CD14-positive monocyte (primary cell): Measurements from ENCODE around the gene MRPL34. TPM values are rescaled to one million over a fixed set of nuclear protein-coding genes. Genes with fewer than 3 reads are reported as not detected.

Experiments used
- DNase-seq, 3 donors: peaks; one replicate each; pipeline ENCODE4 v3.0.0-alpha.2; 2011 to 2022
- H2AFZ ChIP-seq: 2 replicates; pipeline ENCODE4 v1.6.0; 2012; ENCODE audit warnings: mild to moderate bottlenecking, low read depth, low read length, inconsistent platforms; ENCODE audit not compliant: insufficient read depth, poor library complexity, severe bottlenecking
- H3K27ac ChIP-seq, 2 donors: 1 replicate in 1 of 2; 2 replicates in 1 of 2; pipeline ENCODE4 v1.5.1; 2012 to 2013; ENCODE audit warnings: low read length in 2 of 2, control low read depth in 1 of 2, inconsistent platforms in 1 of 2, low read depth in 1 of 2, mild to moderate bottlenecking in 1 of 2
- H3K27me3 ChIP-seq, 2 donors: one replicate each; pipeline versions ENCODE4 v1.6.0 to v1.6.1; 2011 to 2013; ENCODE audit warnings: low read length in 2 of 2; ENCODE audit not compliant: control insufficient read depth in 2 of 2, insufficient read depth in 2 of 2
- H3K36me3 ChIP-seq, 2 donors: replicated peaks in 1 of 2; 1 replicate in 1 of 2; 2 replicates in 1 of 2; pipeline versions ENCODE4 v1.5.1 to v1.6.1; 2012 to 2013; ENCODE audit warnings: low read length in 2 of 2, control low read depth in 1 of 2, inconsistent platforms in 1 of 2, mild to moderate bottlenecking in 1 of 2; ENCODE audit not compliant: insufficient read depth in 2 of 2, control insufficient read depth in 1 of 2
- H3K4me1 ChIP-seq, 2 donors: 1 replicate in 1 of 2; 2 replicates in 1 of 2; pipeline versions ENCODE4 v1.5.1 to v1.6.1; 2012 to 2013; ENCODE audit warnings: low read length in 2 of 2, control low read depth in 1 of 2, inconsistent platforms in 1 of 2, mild to moderate bottlenecking in 1 of 2, moderate library complexity in 1 of 2; ENCODE audit not compliant: insufficient read depth in 2 of 2, control insufficient read depth in 1 of 2
- H3K4me2 ChIP-seq: replicated peaks from 2 replicates; pipeline ENCODE3; 2012; ENCODE audit warnings: low read length, moderate library complexity, mild to moderate bottlenecking; ENCODE audit not compliant: poor library complexity, severe bottlenecking; ENCODE audit errors: extremely low read depth
- H3K4me3 ChIP-seq, 3 experiments: fragments of 200-600 bp in 1 of 3; sonication (generic) in 1 of 3; replicated peaks in 1 of 3; 1 replicate in 2 of 3; 2 replicates in 1 of 3; pipeline ENCODE4 v1.5.1; 2011 to 2013; ENCODE audit warnings: low read length in 3 of 3, mild to moderate bottlenecking in 3 of 3, control low read depth in 2 of 3, low read depth in 2 of 3, inconsistent platforms in 1 of 3, moderate library complexity in 1 of 3
- H3K79me2 ChIP-seq: 2 replicates; pipeline ENCODE4 v1.6.0; 2012; ENCODE audit warnings: mild to moderate bottlenecking, control low read depth, inconsistent platforms, low read length, moderate library complexity; ENCODE audit not compliant: insufficient read depth
- H3K9ac ChIP-seq: 2 replicates; pipeline ENCODE4 v1.6.0; 2017; ENCODE audit warnings: low read length, mild to moderate bottlenecking; ENCODE audit not compliant: insufficient read depth, poor library complexity, severe bottlenecking
- H3K9me3 ChIP-seq, 2 donors: replicated peaks in 1 of 2; 1 replicate in 1 of 2; 2 replicates in 1 of 2; pipeline versions ENCODE4 v1.5.1 to v1.6.1; 2012 to 2013; ENCODE audit warnings: low read length in 2 of 2, control low read depth in 1 of 2; ENCODE audit not compliant: control insufficient read depth in 1 of 2, insufficient read depth in 1 of 2
- H4K20me1 ChIP-seq: 2 replicates; pipeline ENCODE4 v1.6.0; 2012; ENCODE audit warnings: mild to moderate bottlenecking, low read length, control low read depth, moderate library complexity; ENCODE audit not compliant: insufficient read depth
- H3K27ac Mint-ChIP-seq, 7 donors: one replicate each; pipeline ENCODE4 v1.8.0; 2020; ENCODE audit warnings: mild to moderate bottlenecking in 7 of 7, mixed read lengths in 7 of 7, moderate library complexity in 6 of 7, inconsistent platforms in 2 of 7
- H3K27me3 Mint-ChIP-seq, 3 donors: one replicate each; pipeline ENCODE4 v1.8.0; 2021 to 2022; ENCODE audit warnings: low read depth in 3 of 3, mild to moderate bottlenecking in 3 of 3, mixed read lengths in 3 of 3, moderate library complexity in 3 of 3, inconsistent platforms in 1 of 3
- H3K36me3 Mint-ChIP-seq, 2 donors: one replicate each; pipeline ENCODE4 v1.8.0; 2020; ENCODE audit warnings: mixed read lengths in 2 of 2, inconsistent platforms in 1 of 2, mild to moderate bottlenecking in 1 of 2
- H3K4me1 Mint-ChIP-seq: one replicate; pipeline ENCODE4 v1.8.0; 2020; ENCODE audit warnings: mild to moderate bottlenecking, mixed read lengths
- H3K4me3 Mint-ChIP-seq, 2 donors: one replicate each; pipeline ENCODE4 v1.8.0; 2020; ENCODE audit warnings: mild to moderate bottlenecking in 2 of 2, mixed read lengths in 2 of 2, moderate library complexity in 1 of 2
- H3K9me3 Mint-ChIP-seq, 7 donors: one replicate each; pipeline ENCODE4 v1.8.0; 2020 to 2022; ENCODE audit warnings: mixed read lengths in 7 of 7, mild to moderate bottlenecking in 6 of 7, moderate library complexity in 6 of 7, inconsistent platforms in 2 of 7
- WGBS: methylation state at CpG from one replicate; pipeline ENCODE4 v1.1.5; 2013; ENCODE audit warnings: missing lambda C conversion rate; ENCODE audit not compliant: insufficient coverage; 5-methylcytosine and 5-hydroxymethylcytosine counted together
- intact Hi-C, 2 donors: fragments of 100-400 bp; cut with micrococcal nuclease; formaldehyde crosslinking; loops; one replicate each; pipeline versions ENCODE4 v1.15.0 to v1.15.1; 2023
- polyA plus RNA-seq, 3 donors: library from polyadenylated mRNA; depleted of rRNA in 1 of 3; unstranded in 2 of 3; stranded (reverse) in 1 of 3; fragments of 300-500 nt in 2 of 3; fragments of >200 nt in 1 of 3; fragmentation: Illumina TruSeq in 2 of 3; gene quantifications; 1 replicate in 2 of 3; 2 replicates in 1 of 3; pipeline ENCODE4 v1.2.3, GENCODE V29; 2012 to 2021
- TF ChIP-seq, protein P1 (sequence below): fragments of 200-600 bp; IDR thresholded peaks from one replicate; pipeline ENCODE4 v1.8.0; 2022; ENCODE audit warnings: antibody characterized with exemption, mild to moderate bottlenecking

The MRPL34 gene
- polyA plus RNA-seq, 3 donors = 13.2 to 208 (median 155) TPM

DNA sequence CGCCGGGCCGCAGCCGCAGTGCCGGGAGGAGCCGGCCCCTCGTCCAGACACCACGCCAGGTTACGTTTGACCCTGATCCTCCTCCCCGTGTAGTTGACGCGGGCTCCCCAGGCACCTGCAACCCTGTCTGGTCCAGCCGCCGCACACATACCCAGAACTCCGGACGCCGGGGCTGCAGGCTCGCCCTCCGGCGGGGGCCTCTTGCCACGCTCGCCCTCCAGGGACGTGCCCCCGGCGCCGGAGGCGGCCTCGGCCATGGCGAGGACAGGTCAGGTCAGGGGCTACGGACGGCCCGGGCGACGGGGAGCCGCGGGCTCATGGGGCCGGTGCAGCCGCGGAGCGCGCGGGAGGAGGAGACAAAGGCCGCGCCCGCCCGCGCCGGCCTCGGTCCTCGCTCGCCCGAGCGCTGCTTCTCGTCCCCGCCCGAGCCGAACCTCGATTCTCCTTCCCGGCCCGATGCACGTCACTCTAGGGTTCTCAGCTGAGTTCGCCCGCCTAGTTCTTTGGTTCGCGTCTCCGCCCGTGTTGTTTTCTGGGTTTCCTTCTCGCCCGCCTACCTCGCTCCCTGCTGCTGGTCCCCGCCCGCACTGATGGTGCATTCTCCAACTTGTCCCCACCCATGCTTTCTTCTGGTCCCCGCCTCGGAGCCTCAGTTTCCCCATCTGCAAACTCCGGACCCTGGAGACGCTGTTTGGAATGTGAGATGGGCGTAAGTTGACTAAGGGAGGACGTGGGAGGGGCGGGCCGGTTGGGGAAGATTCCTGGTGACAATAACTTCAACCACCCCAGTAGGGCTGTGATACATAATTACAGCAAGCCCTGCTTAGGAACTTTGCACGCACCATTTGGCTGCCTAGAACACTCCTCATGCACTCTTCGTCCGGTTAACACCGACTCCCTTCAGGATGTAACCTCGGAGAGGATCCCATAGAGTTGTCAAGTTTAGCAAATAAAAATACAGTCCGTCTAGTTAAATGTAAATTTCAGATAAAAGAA is 29.0 kb downstream of the MRPL34 start, which contains the start of gene ANO8:
Gene ANO8, minus strand, starts transcription at position 442 of the 996 bp plus-strand sequence. Its CDS starts 185 bp downstream, at position 257.
- Mint-ChIP-seq H3K9me3 (peaks cover 0 to 10% (median 6%) of the 10 kb centered on the region in 7 donors), H3K36me3 (peaks cover 22 to 33% of the 10 kb centered on the region in 2 donors), H3K27ac (peak within 1 kb of the TSS; percentile 45 to 89 (median 82)), H3K27me3 (peaks cover 10 to 17% (median 12%) of the 10 kb centered on the region in 3 donors), H3K4me3 (peak within 1 kb of the TSS; percentile 84 to 90), H3K4me1 (peaks cover 35% of the 10 kb centered on the region)
- Histone ChIP-seq H3K4me2 (peak within 1 kb of the TSS; percentile 98), H3K27ac (peak within 1 kb of the TSS in 1 of 2 donors; percentile 65), H3K27me3 (peaks cover 3 to 13% of the 10 kb centered on the region in 2 donors), H2AFZ (peak within 1 kb of the TSS; percentile 96), H3K4me1 (peaks cover 42 to 57% of the 10 kb centered on the region in 2 donors), H3K4me3 (peak within 1 kb of the TSS; percentile 49 to 93 (median 69)), H3K9ac (peak within 1 kb of the TSS; percentile 72), H3K79me2 (peaks cover 16% of the 10 kb centered on the region), H4K20me1 (peaks cover 14% of the 10 kb centered on the region), H3K36me3 (peaks cover 0 to 3% of the 10 kb centered on the region in 2 donors), H3K9me3 (peaks cover 0 to 4% of the 10 kb centered on the region in 2 donors)
- DNase-seq = peak; percentile 86 to 96 (median 87)
- 1% methylated on average over 70 of the region's 86 CpGs for WGBS
- intact Hi-C loops = loop anchor here in 1 of 2 donors (5.0 kb wide), 1 partner anchor 32 kb away; the partner anchor contains the start of gene ABHD8
- TF ChIP-seq, protein P1, sequence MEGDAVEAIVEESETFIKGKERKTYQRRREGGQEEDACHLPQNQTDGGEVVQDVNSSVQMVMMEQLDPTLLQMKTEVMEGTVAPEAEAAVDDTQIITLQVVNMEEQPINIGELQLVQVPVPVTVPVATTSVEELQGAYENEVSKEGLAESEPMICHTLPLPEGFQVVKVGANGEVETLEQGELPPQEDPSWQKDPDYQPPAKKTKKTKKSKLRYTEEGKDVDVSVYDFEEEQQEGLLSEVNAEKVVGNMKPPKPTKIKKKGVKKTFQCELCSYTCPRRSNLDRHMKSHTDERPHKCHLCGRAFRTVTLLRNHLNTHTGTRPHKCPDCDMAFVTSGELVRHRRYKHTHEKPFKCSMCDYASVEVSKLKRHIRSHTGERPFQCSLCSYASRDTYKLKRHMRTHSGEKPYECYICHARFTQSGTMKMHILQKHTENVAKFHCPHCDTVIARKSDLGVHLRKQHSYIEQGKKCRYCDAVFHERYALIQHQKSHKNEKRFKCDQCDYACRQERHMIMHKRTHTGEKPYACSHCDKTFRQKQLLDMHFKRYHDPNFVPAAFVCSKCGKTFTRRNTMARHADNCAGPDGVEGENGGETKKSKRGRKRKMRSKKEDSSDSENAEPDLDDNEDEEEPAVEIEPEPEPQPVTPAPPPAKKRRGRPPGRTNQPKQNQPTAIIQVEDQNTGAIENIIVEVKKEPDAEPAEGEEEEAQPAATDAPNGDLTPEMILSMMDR = no peak

DNA sequence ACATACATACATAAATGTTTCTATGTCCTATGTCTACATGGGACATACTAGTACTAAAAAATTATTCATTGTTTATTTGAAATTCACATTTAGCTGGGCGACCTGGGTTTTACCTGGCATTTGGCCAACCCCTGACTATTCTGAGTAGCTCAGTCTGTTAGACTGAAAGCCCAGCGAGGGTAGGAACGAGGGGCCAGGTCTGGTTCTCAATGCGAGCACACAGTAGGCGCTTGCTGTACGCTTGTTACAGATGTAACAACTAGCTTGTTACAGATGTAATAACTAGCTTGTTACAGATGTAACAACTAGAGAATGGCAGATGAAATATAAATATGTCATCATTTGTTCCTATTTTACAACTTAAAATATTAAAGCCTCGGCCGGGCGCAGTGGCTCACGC is 29.9 kb downstream of the MRPL34 start:
- Mint-ChIP-seq H3K4me1 (peaks cover 34% of the 10 kb centered on the region), H3K27me3 (peaks cover 3 to 8% (median 4%) of the 10 kb centered on the region in 3 donors), H3K36me3 (peaks cover 13 to 24% of the 10 kb centered on the region in 2 donors), H3K4me3 (peak overlapping the region in 1 of 2 donors; percentile 16), H3K9me3 (peaks cover 0 to 10% (median 5%) of the 10 kb centered on the region in 7 donors), H3K27ac (peak overlapping the region in 1 of 7 donors; percentile 38)
- peaks cover 16% of the 10 kb centered on the region for H3K79me2 ChIP-seq
- H3K9ac ChIP-seq = no peak overlapping the region
- peak overlapping the region in 1 of 3 experiments; percentile 93 for H3K4me3 ChIP-seq
- peaks cover 0 to 3% of the 10 kb centered on the region in 2 donors for H3K36me3 ChIP-seq
- peaks cover 0 to 4% of the 10 kb centered on the region in 2 donors for H3K27me3 ChIP-seq
- H2AFZ ChIP-seq = no peak overlapping the region
- intact Hi-C loops = loop anchor here in 1 of 2 donors (5.0 kb wide), 1 partner anchor 33 kb away; the partner anchor contains the start of gene ABHD8
- 94% methylated on average over 2 of the region's 10 CpGs for WGBS
- DNase-seq = no peak
- H3K4me1 ChIP-seq = peaks cover 42 to 59% of the 10 kb centered on the region in 2 donors
- H3K4me2 ChIP-seq = peak overlapping the region; percentile 98
- TF ChIP-seq, protein P1 = no peak
- H4K20me1 ChIP-seq = peaks cover 5% of the 10 kb centered on the region
- H3K9me3 ChIP-seq = no peaks in the 10 kb centered on the region
- no peak overlapping the region for H3K27ac ChIP-seq
